ENCODE measurements around the gene USP28.

The USP28 gene

GRCh38 chr11:113760241-113760640 lies 115.1 kb downstream of the USP28 start:
- TF ChIP-seq PAX5 (IDR thresholded peaks at IDR 0.05; ENCODE audit: insufficient read depth, low read length, severe bottlenecking) (no peak), POLR2AphosphoS5 (IDR thresholded peaks at IDR 0.05; ENCODE audit: low read depth, low read length) (no peak), TAF1 (IDR thresholded peaks at IDR 0.05; ENCODE audit: low read depth, low read length) (no peak), POLR2A (IDR thresholded peaks at IDR 0.05; ENCODE audit: low read depth, low read length) (no peak), POU2F2 (IDR thresholded peaks at IDR 0.05; ENCODE audit: low read depth, low read length) (no peak), SPI1 (IDR thresholded peaks at IDR 0.05; ENCODE audit: low read depth, low read length) (no peak)
- FAIRE-seq, result no peak
- DNase-seq (ENCODE audit: insufficient read length, low spot score), result no peak

DNA sequence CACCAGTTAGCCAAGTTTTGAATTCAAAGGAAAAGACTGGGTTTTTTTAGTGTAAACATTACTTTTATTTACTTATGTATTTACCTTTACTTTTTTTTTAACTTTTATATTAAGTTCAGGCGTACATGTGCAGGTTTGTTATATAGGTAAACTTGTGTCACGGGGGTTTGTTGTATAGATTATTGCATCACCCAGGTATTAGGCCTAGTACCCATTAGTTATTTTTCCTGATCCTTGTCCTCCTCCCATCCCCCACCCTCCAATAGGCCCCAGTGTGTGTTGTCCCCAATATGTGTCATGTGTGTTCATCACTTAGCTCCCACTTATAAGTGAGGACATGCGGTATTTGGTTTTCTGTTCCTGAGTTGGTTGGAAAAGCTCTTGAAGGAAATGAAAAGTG lies 122.4 kb downstream of the USP28 start:
- FAIRE-seq (no peak), DNase-seq (ENCODE audit: insufficient read length, low spot score) (no peak)

More for the DNA sequence above, 122.4 kb downstream of the USP28 start:
- no peak for TF ChIP-seq POU2F2 (IDR thresholded peaks at IDR 0.05; ENCODE audit: low read depth, low read length)
- no peak for TF ChIP-seq SPI1 (IDR thresholded peaks at IDR 0.05; ENCODE audit: low read depth, low read length)
- no peak for TF ChIP-seq POLR2A (IDR thresholded peaks at IDR 0.05; ENCODE audit: low read depth, low read length)
- no peak for TF ChIP-seq POLR2AphosphoS5 (IDR thresholded peaks at IDR 0.05; ENCODE audit: low read depth, low read length)
- TF ChIP-seq PAX5 (IDR thresholded peaks at IDR 0.05; ENCODE audit: insufficient read depth, low read length, severe bottlenecking), result no peak
- no peak for TF ChIP-seq TAF1 (IDR thresholded peaks at IDR 0.05; ENCODE audit: low read depth, low read length)
